ENCODE data around the gene RAPGEF4. TPM values are rescaled to one million over a fixed set of nuclear protein-coding genes. Genes with fewer than 3 reads are reported as not detected.

Gene RAPGEF4
- total RNA-seq, 6 experiments from 2014 or later = 9.5 to 18.4 (median 14.7) TPM

- DNase-seq = no peak
- WGBS (ENCODE audit: insufficient coverage, low coverage, low lambda C conversion rate, missing lambda C conversion rate) = 100% methylated on average over 2 of the region's 2 CpGs
- Histone ChIP-seq H3K36me3 (no peaks in the 10 kb centered on the region), H3K4me1 (peaks cover 0 to 18% (median 4%) of the 10 kb centered on the region in 4 donors), H3K27me3 (no peaks in the 10 kb centered on the region), H3K27ac (no peak overlapping the region), H3K4me3 (no peak overlapping the region), H3K9me3 (no peaks in the 10 kb centered on the region)
- intact Hi-C loops (cut with DNase I) = no loop called here
- TF ChIP-seq CTCF (IDR thresholded peaks at IDR 0.05) (no peak), POLR2A (IDR thresholded peaks at IDR 0.05) (no peak)
- ATAC-seq = no peak
These were observed 364.2 kb downstream of the RAPGEF4 start for GRCh38 chr2:173099804-173100203.

GRCh38 chr2:173101687-173102086 lies 366.0 kb downstream of the RAPGEF4 start:
- intact Hi-C loops (cut with DNase I) = no loop called here
- no peaks in the 10 kb centered on the region for H3K9me3 ChIP-seq
- 45% methylated on average over 3 of the region's 3 CpGs for WGBS (ENCODE audit: insufficient coverage, low coverage, low lambda C conversion rate, missing lambda C conversion rate)
- peaks cover 0 to 7% (median 4%) of the 10 kb centered on the region in 4 donors for H3K4me1 ChIP-seq
- H3K27ac ChIP-seq = peak overlapping the region; percentile 36 to 73 (median 38)
- ATAC-seq (peak; percentile 74 to 92 (median 84)), DNase-seq (no peak)
- H3K4me3 ChIP-seq = no peak overlapping the region
- no peak for TF ChIP-seq CTCF (IDR thresholded peaks at IDR 0.05)
- no peak for TF ChIP-seq POLR2A (IDR thresholded peaks at IDR 0.05)
- no peaks in the 10 kb centered on the region for H3K36me3 ChIP-seq
- no peaks in the 10 kb centered on the region for H3K27me3 ChIP-seq

Small RNAs within 50 kb of the gene (small RNA-seq; reads per million reads assigned to genes)
- 0 reads per million in 2 experiments for gene RF01210

Other genes starting within 250 kb of the RAPGEF4 start
- gene PDK1, start 179.8 kb upstream of the RAPGEF4 start, total RNA-seq = 10 to 100 TPM in 3 of 6 experiments, 1 to 10 TPM in 3; 5.0 to 34.1 (median 9.6) TPM